HG02610 (cell line): ENCODE data around the gene LRCH1.
A peak's percentile ranks its signal among the peaks of the same experiment; 100 is the strongest.
"Not testable (repeated sequence)": the region's sequence is repeated elsewhere in the genome, so short reads cannot be mapped to it uniquely, and the experiment has no call there.

Experiments
- ATAC-seq: cut with Tn5 transposase; IDR thresholded peaks from one replicate; pipeline ENCODE4 v1.9.1; 2021; ENCODE audit warnings: mild to moderate bottlenecking, moderate library complexity; ENCODE audit not compliant: unreplicated experiment

LRCH1 gene

GRCh38 chr13:46552889-46553520, at the start of gene LRCH1:
TSS of gene LRCH1 (plus strand) at chr13:46553170. CDS start at chr13:46553397, 227 bp downstream.
- peak; percentile 69 for ATAC-seq

- ATAC-seq, result no peak
Measured at GRCh38 chr13:46504036-46504435, 48.9 kb upstream of the LRCH1 start.

- no peak for ATAC-seq
Measured at GRCh38 chr13:46507981-46508380, 45.0 kb upstream of the LRCH1 start.

- no peak for ATAC-seq
Measured at GRCh38 chr13:46509981-46510380, 43.0 kb upstream of the LRCH1 start.

GRCh38 chr13:46515803-46516202, 37.2 kb upstream of the LRCH1 start:
- ATAC-seq, result no peak

GRCh38 chr13:46516599-46517338, 36.2 kb upstream of the LRCH1 start:
- ATAC-seq, result no peak

GRCh38 chr13:46517748-46518147, 35.2 kb upstream of the LRCH1 start:
- ATAC-seq, result not testable (repeated sequence)

GRCh38 chr13:46519182-46519581, 33.8 kb upstream of the LRCH1 start:
- ATAC-seq, result no peak

GRCh38 chr13:46520166-46520565, 32.8 kb upstream of the LRCH1 start:
- no peak for ATAC-seq

GRCh38 chr13:46521486-46521885, 31.5 kb upstream of the LRCH1 start:
- ATAC-seq, result no peak

GRCh38 chr13:46521921-46522747, 30.8 kb upstream of the LRCH1 start:
- ATAC-seq, result no peak

GRCh38 chr13:46522748-46523030, 30.3 kb upstream of the LRCH1 start:
- no peak for ATAC-seq

GRCh38 chr13:46523972-46524752, 28.8 kb upstream of the LRCH1 start:
- no peak for ATAC-seq

GRCh38 chr13:46526100-46526735, 26.8 kb upstream of the LRCH1 start:
- no peak for ATAC-seq

GRCh38 chr13:46526740-46527139, 26.2 kb upstream of the LRCH1 start:
- peak; percentile 50 for ATAC-seq

- ATAC-seq, result no peak
Measured at GRCh38 chr13:46527237-46527636, 25.7 kb upstream of the LRCH1 start.

GRCh38 chr13:46529216-46529919, 23.6 kb upstream of the LRCH1 start:
- peak; percentile 56 for ATAC-seq

- no peak for ATAC-seq
Measured at GRCh38 chr13:46530084-46530935, 22.7 kb upstream of the LRCH1 start.

- peak; percentile 67 for ATAC-seq
Measured at GRCh38 chr13:46531953-46532352, 21.0 kb upstream of the LRCH1 start.
